Gastrocnemius medialis (tissue), 4 donors: Measurements from ENCODE around the gene KCNIP4.

ENCODE experiments used
- POLR2A ChIP-seq, 2 donors: fragments of 450-650 bp; IDR thresholded peaks; one replicate each; pipeline ENCODE4 v1.6.1; 2017; ENCODE audit warnings: antibody characterized with exemption in 2 of 2, mild to moderate bottlenecking in 2 of 2, moderate library complexity in 2 of 2
- TF ChIP-seq, protein P1 (sequence below), 5 experiments: fragments of 450-650 bp in 3 of 5; fragments of 200-600 bp in 2 of 5; sonication (generic) in 2 of 5; IDR thresholded peaks in 4 of 5; conservative IDR thresholded peaks in 1 of 5; 1 replicate in 4 of 5; 2 replicates in 1 of 5; pipeline ENCODE4 v1.5.1; 2016 to 2019; ENCODE audit warnings: antibody characterized with exemption in 5 of 5, mild to moderate bottlenecking in 3 of 5, moderate library complexity in 3 of 5

GRCh38 chr4:21018817-21019216 lies 929.8 kb downstream of the KCNIP4 start:
- no peak for TF ChIP-seq POLR2A (IDR thresholded peaks at IDR 0.05)
- TF ChIP-seq, protein P1, sequence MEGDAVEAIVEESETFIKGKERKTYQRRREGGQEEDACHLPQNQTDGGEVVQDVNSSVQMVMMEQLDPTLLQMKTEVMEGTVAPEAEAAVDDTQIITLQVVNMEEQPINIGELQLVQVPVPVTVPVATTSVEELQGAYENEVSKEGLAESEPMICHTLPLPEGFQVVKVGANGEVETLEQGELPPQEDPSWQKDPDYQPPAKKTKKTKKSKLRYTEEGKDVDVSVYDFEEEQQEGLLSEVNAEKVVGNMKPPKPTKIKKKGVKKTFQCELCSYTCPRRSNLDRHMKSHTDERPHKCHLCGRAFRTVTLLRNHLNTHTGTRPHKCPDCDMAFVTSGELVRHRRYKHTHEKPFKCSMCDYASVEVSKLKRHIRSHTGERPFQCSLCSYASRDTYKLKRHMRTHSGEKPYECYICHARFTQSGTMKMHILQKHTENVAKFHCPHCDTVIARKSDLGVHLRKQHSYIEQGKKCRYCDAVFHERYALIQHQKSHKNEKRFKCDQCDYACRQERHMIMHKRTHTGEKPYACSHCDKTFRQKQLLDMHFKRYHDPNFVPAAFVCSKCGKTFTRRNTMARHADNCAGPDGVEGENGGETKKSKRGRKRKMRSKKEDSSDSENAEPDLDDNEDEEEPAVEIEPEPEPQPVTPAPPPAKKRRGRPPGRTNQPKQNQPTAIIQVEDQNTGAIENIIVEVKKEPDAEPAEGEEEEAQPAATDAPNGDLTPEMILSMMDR (IDR thresholded peaks at IDR 0.05 in 4 of 5, conservative IDR thresholded peaks at IDR 0.05 in 1 of 5): no peak
